NAMALWA (cell line): ENCODE results near the gene OR8K1.

Experiments used
- DNase-seq: peaks from one replicate; pipeline ENCODE4 v3.0.0-alpha.2; 2015; ENCODE audit warnings: low spot score

The OR8K1 gene

DNA sequence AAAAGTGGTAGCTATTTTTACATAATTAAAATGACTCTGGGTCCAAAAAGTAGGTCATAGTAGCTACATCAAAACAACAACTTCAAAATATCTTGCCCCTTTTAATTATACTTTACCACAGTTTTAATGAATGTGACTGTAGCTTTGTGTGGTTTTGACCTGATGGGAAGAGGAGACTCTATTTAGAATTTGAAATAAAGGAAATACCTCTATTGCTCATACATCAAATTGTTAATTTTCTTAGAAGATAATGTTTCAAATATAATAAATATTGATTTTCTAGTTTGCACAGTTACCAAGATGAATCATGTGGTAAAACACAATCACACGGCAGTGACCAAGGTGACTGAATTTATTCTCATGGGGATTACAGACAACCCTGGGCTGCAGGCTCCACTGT lies at the start of gene OR8K1:
TSS of gene OR8K1 (plus strand) at position 301 of the 400 bp plus-strand sequence. CDS start at position 301, 0 bp downstream.
- DNase-seq: no peak

DNA sequence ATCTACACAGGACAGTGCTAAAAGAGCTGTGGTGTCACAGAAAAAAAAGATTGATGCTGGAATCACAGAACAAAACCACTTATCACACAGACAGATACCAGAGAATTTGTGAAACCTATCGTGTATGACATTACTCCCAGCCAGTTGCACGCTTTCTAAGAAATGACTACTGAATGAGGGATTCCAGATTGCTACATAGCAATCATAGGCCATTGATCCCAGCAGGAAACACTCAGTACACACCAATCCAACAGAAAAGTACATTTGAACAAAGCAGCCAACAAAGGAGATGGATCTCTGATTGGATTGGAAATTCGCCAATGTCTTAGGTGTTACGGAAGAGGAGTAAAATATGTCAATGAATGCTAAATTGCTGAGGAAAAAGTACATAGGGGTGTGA lies 48.9 kb upstream of the OR8K1 start:
- DNase-seq: no peak

DNA sequence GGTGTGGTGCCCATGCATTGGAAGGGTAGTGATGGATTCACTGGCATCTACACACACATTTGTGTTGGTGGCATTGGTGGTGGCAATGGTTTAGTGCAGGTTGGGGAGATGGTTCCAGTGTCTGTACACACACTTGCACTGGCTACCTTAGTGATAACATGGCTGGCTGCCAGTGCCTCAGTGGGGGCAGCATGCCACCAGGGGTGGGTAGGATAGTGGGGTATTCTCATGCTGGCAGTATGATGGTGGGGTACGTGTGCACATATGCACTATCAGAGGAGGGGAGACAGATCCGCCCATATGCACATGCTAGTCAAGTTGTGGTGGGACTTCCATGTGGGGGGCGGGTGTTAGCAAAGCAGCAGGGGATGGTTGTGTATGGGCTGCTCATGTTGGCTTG lies 38.0 kb upstream of the OR8K1 start:
- DNase-seq: no peak

DNA sequence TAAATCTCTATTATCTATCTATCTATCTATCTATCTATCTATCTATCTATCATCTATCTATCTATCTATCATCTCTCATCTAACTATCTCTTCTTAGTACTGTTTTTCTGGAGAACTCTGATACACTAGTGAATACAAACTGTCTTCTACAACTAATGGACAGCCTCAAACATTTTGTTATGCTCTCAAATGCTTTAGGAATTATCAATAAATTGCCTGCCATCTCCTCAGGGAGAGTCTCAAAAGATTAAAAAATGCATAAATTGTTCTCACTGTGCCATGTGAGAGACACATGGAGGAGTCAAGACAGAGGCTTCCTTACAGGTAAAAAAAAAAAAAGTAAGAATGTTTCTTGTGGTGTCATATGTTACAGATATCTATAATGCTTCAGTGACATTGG lies 31.0 kb upstream of the OR8K1 start, which contains the start of gene OR8K3:
TSS of gene OR8K3 (plus strand) at position 301 of the 400 bp plus-strand sequence. CDS start 3,163 bp downstream, outside the sequence.
- no peak for DNase-seq

DNA sequence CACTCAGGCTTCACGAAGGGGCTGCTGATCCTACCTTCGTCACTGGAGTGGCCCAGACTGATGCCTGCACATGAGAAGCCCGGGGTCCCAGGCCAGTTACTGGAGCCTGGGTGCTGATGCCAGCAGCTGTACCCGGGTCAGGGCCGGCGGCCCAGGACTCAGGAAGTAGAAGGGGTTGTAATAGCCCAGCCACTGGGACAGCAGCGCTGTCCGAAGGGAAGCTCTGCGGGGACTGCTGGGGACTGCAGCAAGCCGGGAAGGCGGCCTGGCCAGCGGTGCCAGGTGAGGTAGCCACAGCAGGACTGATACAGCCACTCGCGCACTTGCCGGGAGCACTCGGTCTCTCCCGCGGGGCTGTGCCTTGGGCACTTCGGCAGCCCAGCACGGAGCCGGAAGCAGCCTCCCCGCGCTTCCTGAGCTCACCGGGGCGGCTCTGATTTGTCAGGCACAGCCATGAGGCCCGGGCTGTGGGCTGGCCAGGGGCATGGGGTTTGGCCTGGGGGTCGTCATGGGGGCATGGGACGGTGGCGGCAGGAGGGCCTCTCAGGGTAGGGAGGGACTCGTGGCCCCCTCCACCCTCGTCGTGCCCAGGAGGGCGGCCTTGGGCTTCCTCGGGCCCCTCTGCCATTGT lies 13.9 kb upstream of the OR8K1 start:
- DNase-seq: no peak

DNA sequence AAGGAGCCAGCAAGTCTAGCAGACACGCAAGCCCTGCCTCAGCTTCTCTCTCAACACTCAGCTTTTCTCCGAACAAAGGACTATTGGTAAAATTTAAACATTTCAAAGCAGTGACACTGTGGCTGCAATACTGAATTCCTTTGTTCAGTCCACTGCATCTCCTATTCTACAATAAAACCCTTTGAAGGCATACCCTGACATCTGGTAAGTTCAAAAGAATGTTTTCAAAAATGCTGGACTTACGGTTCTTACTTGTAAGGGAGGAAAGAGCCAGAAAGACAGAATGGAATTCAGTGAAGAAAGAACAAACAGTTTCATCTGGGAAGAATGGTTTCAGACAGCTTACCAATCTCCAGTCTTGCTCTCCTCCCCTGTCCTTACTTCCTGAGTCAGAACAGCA lies 12.7 kb upstream of the OR8K1 start:
- DNase-seq: no peak

DNA sequence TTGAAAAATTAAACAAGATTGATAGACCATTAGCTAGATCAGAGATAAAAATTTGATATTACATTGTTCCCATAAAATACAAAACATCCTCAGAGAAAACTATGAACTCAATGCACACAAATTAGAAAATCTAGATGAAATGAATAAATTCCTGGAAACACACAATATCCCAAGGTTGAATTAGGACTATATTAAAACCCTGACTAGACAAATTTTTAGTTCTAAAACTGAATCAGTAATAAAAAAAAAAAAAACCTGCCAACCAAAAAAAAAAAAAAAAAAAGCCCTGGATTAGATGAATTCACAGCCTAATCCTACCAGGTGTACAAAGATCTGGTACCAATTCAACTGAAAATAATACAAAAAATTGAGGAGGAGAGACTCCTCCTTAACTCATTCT lies 5.5 kb upstream of the OR8K1 start:
- no peak for DNase-seq

DNA sequence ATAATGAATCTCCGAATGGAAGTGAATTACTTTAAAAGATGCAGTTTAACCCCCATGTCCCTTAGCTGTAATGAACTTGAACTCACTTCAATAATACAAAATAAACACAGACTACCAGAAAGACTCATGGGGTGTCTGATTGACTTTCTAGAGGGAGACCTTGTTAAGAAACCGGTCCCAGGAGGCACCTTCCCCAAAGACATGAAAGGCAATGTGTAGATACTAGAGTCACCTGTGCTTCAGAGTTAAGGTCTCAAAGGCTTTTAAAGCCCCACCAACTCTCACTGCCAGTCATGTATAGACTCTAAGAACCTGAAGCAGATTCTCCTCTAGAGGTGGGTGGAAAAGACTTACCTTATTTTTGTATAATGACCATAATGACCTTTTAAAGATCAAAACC lies 8.2 kb downstream of the OR8K1 start, which contains the start of gene OR8J1:
TSS of gene OR8J1 (plus strand) at position 301 of the 400 bp plus-strand sequence. CDS start 5,956 bp downstream, outside the sequence.
- no peak for DNase-seq

DNA sequence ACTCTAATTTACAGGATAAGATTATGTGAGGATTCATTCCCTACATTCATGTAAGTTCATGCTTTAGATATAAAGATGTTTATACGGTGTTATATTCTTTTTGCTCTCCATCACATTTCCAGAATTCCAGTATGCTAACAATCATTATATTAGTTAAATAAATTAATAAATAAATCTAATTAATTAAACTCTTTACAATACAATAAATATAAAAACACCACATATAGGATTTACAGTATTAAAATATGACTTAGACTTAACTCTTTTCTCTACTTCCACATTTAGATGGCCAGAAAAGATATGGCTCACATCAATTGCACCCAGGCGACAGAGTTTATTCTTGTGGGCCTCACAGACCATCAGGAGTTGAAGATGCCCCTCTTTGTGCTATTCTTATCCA lies 29.5 kb downstream of the OR8K1 start, which contains the start of gene OR8U1:
TSS of gene OR8U1 (plus strand) at position 301 of the 400 bp plus-strand sequence. CDS start at position 301, 0 bp downstream.
- no peak for DNase-seq

DNA sequence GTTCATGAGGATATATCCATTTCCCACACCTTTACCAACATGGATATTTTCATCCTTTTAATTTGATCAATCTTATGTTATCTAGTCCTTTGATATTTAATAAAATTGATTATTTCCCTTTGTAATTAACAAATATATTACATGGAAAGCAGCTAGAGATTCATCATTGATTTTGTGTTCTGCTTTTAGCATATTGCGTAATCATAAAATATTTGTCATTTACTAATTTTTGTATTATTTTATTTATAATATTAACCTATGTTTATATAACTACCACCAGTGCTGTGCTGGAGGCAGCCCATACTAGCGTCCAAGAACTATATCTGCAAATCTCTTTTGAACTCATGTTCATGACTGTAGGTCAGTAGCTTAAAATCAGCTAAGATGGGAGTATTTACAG lies 34.3 kb downstream of the OR8K1 start:
- DNase-seq: no peak

DNA sequence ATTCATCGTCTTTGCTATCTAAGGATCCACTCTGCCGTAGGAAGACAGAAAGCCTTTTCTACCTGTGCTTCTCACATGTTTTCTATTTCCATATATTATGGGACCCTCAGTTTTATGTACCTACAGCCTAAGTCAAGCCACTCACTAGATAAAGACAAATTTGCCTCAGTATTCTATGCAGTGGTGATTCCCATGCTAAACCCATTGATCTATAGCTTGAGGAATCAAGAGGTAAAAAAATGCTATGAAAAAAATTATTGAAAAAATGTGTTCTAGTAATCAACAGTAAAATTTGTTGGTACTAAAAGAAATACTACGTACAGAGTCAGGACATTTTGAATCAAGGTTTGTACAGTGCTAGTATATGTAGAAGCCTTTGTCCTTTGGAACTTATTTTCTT lies 48.5 kb downstream of the OR8K1 start:
- DNase-seq: no peak

DNA sequence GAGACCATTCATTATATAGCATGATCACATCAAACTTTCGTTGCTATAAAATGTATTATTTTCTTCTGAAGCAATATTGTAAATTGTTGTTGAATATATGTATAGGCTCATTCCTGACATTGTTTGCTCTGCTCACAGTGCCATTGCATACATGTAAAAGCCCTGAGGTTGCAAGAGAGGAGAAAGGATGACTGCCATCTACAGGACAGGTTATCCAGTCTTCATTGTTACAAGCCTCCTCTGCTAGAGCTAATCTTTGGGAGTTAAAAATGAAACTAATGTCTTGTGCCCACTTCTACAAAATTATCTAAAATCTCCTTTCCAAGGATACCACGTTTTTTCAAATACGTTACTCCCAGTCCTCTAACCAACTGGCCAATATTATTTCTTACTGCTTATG lies 50.2 kb downstream of the OR8K1 start:
- peak; percentile 5 for DNase-seq
